ENCODE measurements around the gene ANLN. TPM values are rescaled to one million over a fixed set of nuclear protein-coding genes. Genes with fewer than 3 reads are reported as not detected.

Gene ANLN
- total RNA-seq, 1 experiment from 2014 or later, result 106 TPM

GRCh38 chr7:36396150-36396549, 6.5 kb downstream of the ANLN start:
- DNase-seq, result no peak
- TF ChIP-seq CTCF (IDR thresholded peaks at IDR 0.05; ENCODE audit: insufficient read depth in 1 of 2, low read depth in 1 of 2, low read length in 1 of 2, severe bottlenecking in 1 of 2, unreplicated experiment in 1 of 2), result no peak
- no TSS peak for BruUV-seq (replicated peaks)
- peaks cover 15% of the 10 kb centered on the region for H3K9me3 ChIP-seq
- peaks cover 7% of the 10 kb centered on the region for H3K36me3 ChIP-seq (ENCODE audit: control insufficient read depth, insufficient read depth, low read length)
- Mint-ChIP-seq H3K27ac (ENCODE audit: unreplicated experiment) (no peak overlapping the region), H3K4me1 (ENCODE audit: low read depth, unreplicated experiment) (peaks cover 12% of the 10 kb centered on the region), H3K36me3 (ENCODE audit: insufficient read depth, unreplicated experiment) (peaks cover 89% of the 10 kb centered on the region), H3K27me3 (ENCODE audit: insufficient read depth, unreplicated experiment) (no peaks in the 10 kb centered on the region), H3K9me3 (ENCODE audit: unreplicated experiment) (peaks cover 9% of the 10 kb centered on the region), H3K4me3 (ENCODE audit: unreplicated experiment) (no peak overlapping the region)
- no peak overlapping the region for H3K4me3 ChIP-seq (ENCODE audit: low read depth, low read length)
- POLR2A ChIA-PET, result no interaction called here
- H3K4me1 ChIP-seq, result no peaks in the 10 kb centered on the region; the same call in 1 of the 2 replicates
- no peaks in the 10 kb centered on the region for H3K27me3 ChIP-seq (replicated peaks; ENCODE audit: control insufficient read depth, insufficient read depth, low read length)
- intact Hi-C loops (cut with micrococcal nuclease; ENCODE audit: unreplicated experiment), result no loop called here
- CTCF ChIA-PET, result no interaction called here

GRCh38 chr7:36400036-36400435, 10.4 kb downstream of the ANLN start:
- peaks cover 8% of the 10 kb centered on the region for H3K9me3 ChIP-seq
- ChIA-PET CTCF (interaction anchor here (1.2 kb wide), 1 partner anchor 33 kb away, joined by 4 read pairs; a partner anchor contains a TSS), POLR2A (no interaction called here)
- Mint-ChIP-seq H3K27ac (ENCODE audit: unreplicated experiment) (no peak overlapping the region), H3K4me3 (ENCODE audit: unreplicated experiment) (no peak overlapping the region), H3K36me3 (ENCODE audit: insufficient read depth, unreplicated experiment) (peaks cover 96% of the 10 kb centered on the region), H3K9me3 (ENCODE audit: unreplicated experiment) (peaks cover 6% of the 10 kb centered on the region), H3K27me3 (ENCODE audit: insufficient read depth, unreplicated experiment) (no peaks in the 10 kb centered on the region), H3K4me1 (ENCODE audit: low read depth, unreplicated experiment) (no peaks in the 10 kb centered on the region)
- DNase-seq, result no peak
- BruUV-seq (replicated peaks), result no TSS peak
- no peak for TF ChIP-seq CTCF (IDR thresholded peaks at IDR 0.05; ENCODE audit: insufficient read depth in 1 of 2, low read depth in 1 of 2, low read length in 1 of 2, severe bottlenecking in 1 of 2, unreplicated experiment in 1 of 2)
- H3K4me1 ChIP-seq, result no peaks in the 10 kb centered on the region
- intact Hi-C loops (cut with micrococcal nuclease; ENCODE audit: unreplicated experiment), result no loop called here
- no peak overlapping the region for H3K4me3 ChIP-seq (ENCODE audit: low read depth, low read length)
- no peaks in the 10 kb centered on the region for H3K27me3 ChIP-seq (replicated peaks; ENCODE audit: control insufficient read depth, insufficient read depth, low read length)
- H3K36me3 ChIP-seq (ENCODE audit: control insufficient read depth, insufficient read depth, low read length), result peaks cover 7% of the 10 kb centered on the region

GRCh38 chr7:36400606-36401005, 10.9 kb downstream of the ANLN start:
- H3K27ac Mint-ChIP-seq (ENCODE audit: unreplicated experiment), result no peak overlapping the region
- DNase-seq, result no peak
- H3K27me3 ChIP-seq (replicated peaks; ENCODE audit: control insufficient read depth, insufficient read depth, low read length), result no peaks in the 10 kb centered on the region
- BruUV-seq (replicated peaks), result no TSS peak
- no peak overlapping the region for H3K4me3 Mint-ChIP-seq (ENCODE audit: unreplicated experiment)
- H3K36me3 ChIP-seq (ENCODE audit: control insufficient read depth, insufficient read depth, low read length), result peaks cover 6% of the 10 kb centered on the region
- no peak for TF ChIP-seq CTCF (IDR thresholded peaks at IDR 0.05; ENCODE audit: insufficient read depth in 1 of 2, low read depth in 1 of 2, low read length in 1 of 2, severe bottlenecking in 1 of 2, unreplicated experiment in 1 of 2)
- peaks cover under 1% of the 10 kb centered on the region for H3K9me3 Mint-ChIP-seq (ENCODE audit: unreplicated experiment)
- CTCF ChIA-PET, result interaction anchor here (1.2 kb wide), 1 partner anchor 33 kb away, joined by 4 read pairs; a partner anchor contains a TSS
- H3K4me1 ChIP-seq, result no peaks in the 10 kb centered on the region
- no peaks in the 10 kb centered on the region for H3K27me3 Mint-ChIP-seq (ENCODE audit: insufficient read depth, unreplicated experiment)
- H3K36me3 Mint-ChIP-seq (ENCODE audit: insufficient read depth, unreplicated experiment), result peaks cover 91% of the 10 kb centered on the region
- intact Hi-C loops (cut with micrococcal nuclease; ENCODE audit: unreplicated experiment), result no loop called here
- 0 out of 2 replicates have a peak, but pooled peaks cover 2% of the 10 kb centered on the region for H3K9me3 ChIP-seq
- POLR2A ChIA-PET, result interaction anchor here (0.6 kb wide), 1 partner anchor 11 kb away, joined by 3 read pairs; no protein-coding TSS in a partner anchor
- no peak overlapping the region for H3K4me3 ChIP-seq (ENCODE audit: low read depth, low read length)
- H3K4me1 Mint-ChIP-seq (ENCODE audit: low read depth, unreplicated experiment), result no peaks in the 10 kb centered on the region
